Kidney epithelial cell (primary cell): ENCODE data around the gene AFF3. TPM values are rescaled to one million over a fixed set of nuclear protein-coding genes. Genes with fewer than 3 reads are reported as not detected.

Source experiments
- DNase-seq: peaks from one replicate; pipeline ENCODE4 v3.0.0-alpha.2; 2010; ENCODE audit warnings: low read depth
- H3K27me3 ChIP-seq: 2 replicates; pipeline ENCODE4 v1.6.0; 2011; ENCODE audit warnings: low read length; ENCODE audit not compliant: control insufficient read depth, insufficient read depth
- H3K36me3 ChIP-seq: 2 replicates; pipeline ENCODE4 v1.5.1; 2011; ENCODE audit warnings: low read length; ENCODE audit not compliant: control insufficient read depth, insufficient read depth
- H3K4me3 ChIP-seq: 2 replicates; pipeline ENCODE4 v1.5.1; 2011; ENCODE audit warnings: low read depth, mild to moderate bottlenecking, control low read depth, low read length
- CTCF ChIP-seq: IDR thresholded peaks from 2 replicates; pipeline ENCODE4 v1.5.1; 2011; ENCODE audit warnings: mild to moderate bottlenecking, moderate library complexity, low read length, control low read depth, inconsistent platforms; ENCODE audit not compliant: insufficient read depth, poor library complexity, severe bottlenecking
- total RNA-seq: library from RNA; depleted of rRNA; stranded (reverse); fragments of >200 nt; gene quantifications from 2 replicates; pipeline ENCODE4 v1.2.3, GENCODE V29; 2015

AFF3 gene
- total RNA-seq, 1 donor from 2014 or later = 13.9 TPM

- Histone ChIP-seq H3K36me3 (no peaks in the 10 kb centered on the region), H3K27me3 (no peaks in the 10 kb centered on the region), H3K4me3 (no peak overlapping the region)
- no peak for TF ChIP-seq CTCF
- no peak for DNase-seq
Observed at GRCh38 chr2:99875627-99876201, 266.7 kb downstream of the AFF3 start.

- no peak for TF ChIP-seq CTCF
- H3K27me3 ChIP-seq = no peaks in the 10 kb centered on the region
- no peak for DNase-seq
- no peak overlapping the region for H3K4me3 ChIP-seq
- H3K36me3 ChIP-seq = no peaks in the 10 kb centered on the region
Observed at GRCh38 chr2:99868260-99868659, 274.1 kb downstream of the AFF3 start.

- Histone ChIP-seq H3K36me3 (no peaks in the 10 kb centered on the region), H3K4me3 (no peak overlapping the region), H3K27me3 (no peaks in the 10 kb centered on the region)
- TF ChIP-seq CTCF = no peak
- DNase-seq = no peak
Observed at GRCh38 chr2:99867770-99868169, 274.6 kb downstream of the AFF3 start.

- H3K27me3 ChIP-seq = no peaks in the 10 kb centered on the region
- DNase-seq = no peak
Observed at GRCh38 chr2:99865818-99866676, 276.3 kb downstream of the AFF3 start.

GRCh38 chr2:99864561-99865553 lies 277.5 kb downstream of the AFF3 start:
- Histone ChIP-seq H3K36me3 (no peaks in the 10 kb centered on the region), H3K27me3 (no peaks in the 10 kb centered on the region), H3K4me3 (no peak overlapping the region)
- no peak for TF ChIP-seq CTCF
- no peak for DNase-seq

More at GRCh38 chr2:99865818-99866676, 276.3 kb downstream of the AFF3 start:
- TF ChIP-seq CTCF = no peak
- Histone ChIP-seq H3K36me3 (no peaks in the 10 kb centered on the region), H3K4me3 (no peak overlapping the region)
